ENCODE measurements around the gene GAP43.

- TF ChIP-seq CTCF (IDR thresholded peaks at IDR 0.05) (no peak), POLR2A (IDR thresholded peaks at IDR 0.05) (no peak)
These were observed 68.7 kb downstream of the GAP43 start for GRCh38 chr3:115691964-115692363.
